Astrocyte of the cerebellum (primary cell): ENCODE results near the gene LIPJ.

ENCODE experiments used
- DNase-seq: peaks from one replicate; pipeline ENCODE4 v3.0.0-alpha.2; 2011; ENCODE audit warnings: low read depth
- H3K4me3 ChIP-seq: 2 replicates; pipeline ENCODE4 v1.5.1; 2011; ENCODE audit warnings: mild to moderate bottlenecking, low read depth, low read length, moderate library complexity
- CTCF ChIP-seq: IDR thresholded peaks from 2 replicates; pipeline ENCODE4 v1.5.1; 2012; ENCODE audit warnings: low read length, low read depth, moderate library complexity, mild to moderate bottlenecking; ENCODE audit errors: missing control alignments
- in situ Hi-C: cut with HindIII; loops from 2 replicates; pipeline ENCODE4 v1.10.0; 2017; ENCODE audit warnings: low sequenced_read_pairs

The LIPJ gene

GRCh38 chr10:88586462-88586861 lies at the start of gene LIPJ:
Gene LIPJ, plus strand, starts transcription at chr10:88586762. Its CDS starts 3,926 bp downstream, at chr10:88590688.
- H3K4me3 ChIP-seq: no peak within 1 kb of the TSS
- no peak for TF ChIP-seq CTCF
- in situ Hi-C loops: no loop called here
- no peak for DNase-seq

- TF ChIP-seq CTCF: no peak
- no peak for DNase-seq
- no peak overlapping the region for H3K4me3 ChIP-seq
- in situ Hi-C loops: no loop called here
Observed at GRCh38 chr10:88537322-88537721, 49.2 kb upstream of the LIPJ start.

GRCh38 chr10:88538048-88538447 lies 48.5 kb upstream of the LIPJ start:
- H3K4me3 ChIP-seq: no peak overlapping the region
- DNase-seq: peak; percentile 49
- in situ Hi-C loops: no loop called here
- TF ChIP-seq CTCF: no peak

GRCh38 chr10:88540351-88540750 lies 46.2 kb upstream of the LIPJ start:
- in situ Hi-C loops: no loop called here
- no peak for TF ChIP-seq CTCF
- DNase-seq: no peak
- H3K4me3 ChIP-seq: no peak overlapping the region

GRCh38 chr10:88541116-88541626 lies 45.4 kb upstream of the LIPJ start:
- no peak for DNase-seq
- TF ChIP-seq CTCF: no peak
- in situ Hi-C loops: no loop called here
- no peak overlapping the region for H3K4me3 ChIP-seq

- TF ChIP-seq CTCF: no peak
- H3K4me3 ChIP-seq: no peak overlapping the region
- DNase-seq: no peak
- in situ Hi-C loops: no loop called here
Observed at GRCh38 chr10:88542522-88542921, 44.0 kb upstream of the LIPJ start.
